ENCODE data around the gene EFCAB12. TPM values are rescaled to one million over a fixed set of nuclear protein-coding genes. Genes with fewer than 3 reads are reported as not detected.
"Not testable (repeated sequence)": the region's sequence is repeated elsewhere in the genome, so short reads cannot be mapped to it uniquely, and the experiment has no call there.

Gene EFCAB12
- total RNA-seq, 1 experiment from 2014 or later = under 0.01 TPM

DNA sequence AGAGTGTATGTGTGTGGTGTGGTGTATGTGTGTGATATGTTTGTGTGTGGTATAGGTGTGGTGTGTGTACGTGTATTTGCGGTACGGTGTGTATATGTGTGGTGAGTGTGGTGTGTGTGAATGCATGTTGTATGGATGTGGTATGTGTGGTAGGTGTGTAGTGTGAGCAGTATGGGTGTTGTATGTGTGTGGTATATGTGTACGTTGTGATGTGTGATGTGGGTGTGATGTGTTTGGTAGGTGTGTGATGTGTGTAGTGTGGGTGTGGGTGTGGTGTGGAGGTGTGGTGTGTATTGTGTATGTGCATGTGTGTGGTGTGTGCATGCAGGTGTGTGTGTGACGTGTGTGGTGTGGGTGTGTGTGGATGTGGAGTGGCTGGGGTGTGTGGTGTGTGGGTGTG is 58.7 kb downstream of the EFCAB12 start:
- no peak for DNase-seq (ENCODE audit: low spot score)

DNA sequence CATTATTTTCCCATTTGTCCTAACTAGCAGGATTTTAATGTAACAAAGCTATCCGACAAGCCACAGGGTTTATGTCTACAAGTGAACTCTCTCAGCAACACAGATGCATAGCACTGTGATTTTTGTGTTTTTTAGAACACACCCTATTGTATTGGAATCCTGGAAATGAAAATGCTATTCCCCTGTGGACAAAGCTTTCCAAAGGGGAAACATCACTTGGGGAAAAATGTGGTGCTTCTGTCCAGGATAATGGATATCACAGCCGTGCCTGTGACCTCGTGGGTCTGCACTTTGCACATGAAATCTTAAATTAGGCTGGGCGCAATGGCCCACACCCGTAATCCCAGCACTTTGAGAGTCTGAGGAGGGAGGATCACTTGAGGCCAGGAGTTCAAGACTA is 60.6 kb downstream of the EFCAB12 start:
- no peak for DNase-seq (ENCODE audit: low spot score)

DNA sequence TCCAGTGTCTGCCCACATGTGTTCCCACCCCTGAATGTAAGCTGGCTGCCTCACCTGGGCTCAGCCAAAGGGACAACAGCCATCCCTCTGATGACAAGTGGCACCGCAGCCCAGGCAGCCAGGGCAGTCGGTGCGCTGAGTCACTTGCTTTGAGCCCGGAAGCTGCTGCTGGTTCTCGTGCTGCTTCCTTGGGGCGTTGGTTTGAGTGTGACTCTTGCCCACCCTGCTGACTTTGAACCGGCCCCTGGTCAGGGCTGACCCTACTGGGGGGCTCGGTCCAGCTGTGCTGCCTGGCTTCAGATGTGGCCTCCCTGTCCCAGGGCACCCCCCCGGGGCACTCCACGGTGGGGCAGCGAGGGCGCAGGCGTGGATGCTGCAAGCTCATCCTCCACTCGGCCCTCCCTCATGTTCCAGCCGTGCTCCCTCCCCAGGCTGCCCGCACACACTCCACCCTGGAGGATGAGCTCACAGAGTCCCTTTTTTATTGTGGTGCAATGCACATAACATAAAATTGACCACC is 62.1 kb downstream of the EFCAB12 start:
- DNase-seq (ENCODE audit: low spot score) = no peak

- DNase-seq (ENCODE audit: low spot score) = no peak
Measured at GRCh38 chr3:129365296-129366136, 62.9 kb downstream of the EFCAB12 start.

DNA sequence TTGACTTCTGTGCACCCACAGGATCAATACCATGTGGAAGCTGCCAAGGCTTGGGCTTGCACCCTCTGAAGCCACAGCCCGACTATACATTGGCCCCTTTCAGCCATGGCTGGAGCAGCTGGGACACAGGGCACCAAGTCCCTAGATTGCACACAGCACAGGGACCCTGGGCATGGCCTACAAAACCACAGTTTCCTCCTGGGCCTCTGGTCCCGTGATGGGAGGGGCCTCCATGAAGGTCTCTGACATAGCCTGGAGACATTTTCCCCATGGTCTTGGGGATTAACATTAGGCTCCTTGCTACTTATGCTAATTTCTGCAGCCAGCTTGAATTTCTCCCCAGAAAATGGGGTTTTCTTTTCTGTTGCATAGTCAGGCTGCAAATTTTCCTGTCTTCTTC is 63.6 kb downstream of the EFCAB12 start:
- not testable (repeated sequence) for DNase-seq (ENCODE audit: low spot score)

DNA sequence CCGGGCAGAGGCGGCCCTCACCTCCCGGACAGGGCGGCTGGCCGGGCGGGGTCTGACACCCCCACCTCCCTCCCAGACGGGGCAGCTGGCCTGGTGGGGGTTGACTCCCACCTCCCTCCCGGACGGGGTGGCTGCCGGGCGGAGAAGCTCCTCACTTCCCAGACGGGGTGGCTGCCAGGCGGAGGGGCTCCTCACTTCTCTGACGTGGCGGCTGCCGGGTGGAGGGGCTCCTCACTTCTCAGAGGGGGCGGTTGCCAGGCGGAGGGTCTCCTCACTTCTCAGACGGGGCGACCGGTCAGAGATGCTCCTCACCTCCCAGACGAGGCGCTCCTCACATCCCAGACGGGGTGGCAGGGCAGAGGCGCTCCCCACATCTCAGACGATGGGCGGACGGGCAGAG is 65.1 kb downstream of the EFCAB12 start:
- DNase-seq (ENCODE audit: low spot score) = not testable (repeated sequence)

GRCh38 chr3:129360705-129361460 is 67.6 kb downstream of the EFCAB12 start:
- DNase-seq (ENCODE audit: low spot score) = no peak

- no peak for DNase-seq (ENCODE audit: low spot score)
Measured at GRCh38 chr3:129360171-129360611, 68.2 kb downstream of the EFCAB12 start.

GRCh38 chr3:129358772-129359371 is 69.6 kb downstream of the EFCAB12 start:
- no peak for DNase-seq (ENCODE audit: low spot score)

GRCh38 chr3:129358177-129358771 is 70.2 kb downstream of the EFCAB12 start:
- DNase-seq (ENCODE audit: low spot score) = no peak

DNA sequence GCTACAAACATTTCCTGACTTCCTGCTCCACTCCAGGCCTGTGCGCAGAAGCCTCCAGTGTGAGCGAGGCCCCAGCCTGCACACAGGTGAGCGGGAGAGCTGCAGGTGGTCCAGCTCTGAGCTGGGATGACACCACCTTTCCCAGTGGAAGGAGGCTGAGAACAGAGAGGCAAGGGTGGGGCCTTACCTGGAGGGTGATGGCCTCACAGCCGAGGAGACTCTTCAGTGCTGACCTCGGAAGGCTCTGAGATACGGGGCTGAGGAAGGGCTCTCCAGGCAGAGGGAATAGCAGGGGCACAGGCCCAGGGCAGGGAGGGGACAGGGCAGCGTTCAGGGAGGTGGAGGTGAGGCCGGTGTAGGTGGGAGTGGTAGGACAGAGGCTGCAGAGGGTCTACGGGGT is 70.8 kb downstream of the EFCAB12 start:
- DNase-seq (ENCODE audit: low spot score) = no peak

DNA sequence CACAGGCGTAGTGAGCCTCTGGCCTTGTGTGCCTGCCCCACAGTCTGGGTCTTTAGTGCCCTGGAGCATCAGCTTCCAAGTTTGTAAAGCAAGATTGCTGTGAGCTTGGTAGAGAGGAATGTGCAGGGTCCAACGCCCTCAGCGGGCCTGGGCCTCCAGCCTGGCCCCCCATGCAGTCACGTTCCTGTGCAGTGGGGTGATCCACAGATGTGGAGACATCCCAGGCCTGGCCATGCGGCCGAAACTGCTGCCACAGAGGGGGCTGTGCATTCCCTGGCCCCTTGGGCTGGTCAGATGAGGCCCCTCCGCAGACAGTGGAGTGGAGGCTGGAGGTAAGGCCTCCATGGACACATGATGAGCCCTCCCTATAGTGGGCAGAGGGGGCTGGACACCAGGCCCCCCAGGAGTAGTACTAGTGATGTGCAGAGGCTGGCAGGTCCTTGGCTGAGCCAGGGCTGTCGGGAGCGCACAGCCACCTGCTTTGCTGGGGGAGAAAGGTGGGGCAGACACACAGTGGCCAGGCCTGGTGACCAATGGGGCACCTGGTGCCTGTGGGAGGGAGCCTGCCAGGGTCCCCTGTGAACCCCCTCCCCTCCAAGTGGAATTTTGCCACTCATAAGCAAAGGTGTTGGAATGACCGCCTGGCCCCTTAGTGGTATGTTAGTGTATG is 71.5 kb downstream of the EFCAB12 start:
- no peak for DNase-seq (ENCODE audit: low spot score)

GRCh38 chr3:129353589-129353941 is 74.9 kb downstream of the EFCAB12 start:
- DNase-seq (ENCODE audit: low spot score) = no peak

DNA sequence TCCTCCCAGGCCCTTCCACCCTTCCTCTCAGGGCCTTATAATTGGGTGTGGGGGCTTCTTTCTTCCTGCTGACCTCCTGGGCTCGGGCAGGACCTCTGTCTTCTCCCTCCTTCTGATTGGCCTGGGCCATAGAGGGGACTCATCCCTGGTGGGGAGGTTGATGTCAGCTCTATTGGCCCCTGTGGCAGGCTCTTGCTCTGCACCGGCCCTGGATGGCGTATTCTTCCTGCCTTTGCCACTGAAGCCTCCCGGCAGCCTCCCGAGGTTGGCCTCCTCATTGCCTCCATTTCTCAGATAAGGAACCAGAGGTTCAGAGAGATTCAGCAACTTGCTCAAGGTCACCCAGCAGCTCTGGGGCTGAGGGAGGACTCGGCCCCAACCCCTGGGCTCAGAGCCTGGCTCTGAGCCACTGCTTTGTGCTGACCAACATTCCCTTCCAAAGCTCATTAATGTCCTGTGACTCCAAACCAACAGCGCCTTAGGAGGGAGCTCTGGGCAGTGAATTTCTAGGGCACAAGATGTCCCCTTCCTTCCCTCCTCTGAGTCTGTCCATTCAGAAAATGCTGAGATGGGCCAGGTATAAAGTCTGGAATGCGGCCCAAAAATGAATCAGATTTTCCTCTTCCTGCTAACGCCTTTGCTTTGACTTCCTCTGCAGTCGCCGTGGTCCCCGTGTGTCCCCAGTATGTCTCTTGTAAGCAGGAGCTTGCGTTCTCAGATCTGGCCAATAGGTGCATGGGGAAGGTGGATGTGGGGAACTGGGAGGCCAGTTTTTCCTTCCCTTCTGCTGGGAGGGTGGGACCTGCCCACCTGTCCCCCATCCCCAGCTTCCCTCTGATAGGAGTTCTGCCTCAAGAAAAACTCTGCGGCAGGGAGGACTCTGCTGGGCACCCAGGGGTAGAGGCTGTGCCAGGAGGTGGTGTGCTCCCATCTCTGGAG is 75.5 kb downstream of the EFCAB12 start:
- DNase-seq (ENCODE audit: low spot score) = no peak

DNA sequence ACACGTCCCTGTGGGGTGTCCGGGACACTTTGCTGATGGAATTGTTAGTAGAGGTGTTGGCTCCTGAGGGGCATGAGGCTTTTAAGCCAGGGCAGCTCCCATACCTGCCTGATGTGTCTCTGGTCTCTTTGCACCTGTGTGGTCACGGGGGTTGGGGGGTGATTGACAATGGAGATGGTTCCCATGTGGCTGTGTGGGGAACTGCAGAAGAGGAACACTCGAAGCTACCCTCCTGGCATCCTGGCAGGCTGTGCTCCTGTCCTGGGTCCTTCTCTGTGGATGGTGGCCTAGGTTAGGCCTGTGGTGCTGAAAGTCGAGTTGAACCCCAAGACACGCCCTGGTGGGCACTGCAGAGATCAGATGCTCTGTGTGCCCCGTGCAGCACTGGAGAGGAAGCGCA is 76.4 kb downstream of the EFCAB12 start:
- peak; percentile 48 for DNase-seq (ENCODE audit: low spot score)

Small RNAs within 50 kb of the gene (small RNA-seq; reads per million reads assigned to genes)
- gene SNORA7B = 14.1 reads per million, percentile 90 among the genes with 10 or more reads in this experiment

Other genes with a start within 250 kb of the EFCAB12 start
- gene CNBP, start 244.7 kb downstream of the EFCAB12 start, total RNA-seq (2014; rRNA removed; shearing (Covaris generic)) = 289 and 305 TPM in 2 replicates
- 186 and 190 TPM in 2 replicates for gene COPG1, start 179.0 kb downstream of the EFCAB12 start, total RNA-seq (2014; rRNA removed; shearing (Covaris generic))
- 58.0 and 63.5 TPM in 2 replicates for gene HMCES, start 149.8 kb downstream of the EFCAB12 start, total RNA-seq (2014; rRNA removed; shearing (Covaris generic))
- gene MBD4, start 11.3 kb upstream of the EFCAB12 start, total RNA-seq (2014; rRNA removed; shearing (Covaris generic)) = 19.9 and 21.1 TPM in 2 replicates
- 19.7 and 24.0 TPM in 2 replicates for gene IFT122, start 11.6 kb upstream of the EFCAB12 start, total RNA-seq (2014; rRNA removed; shearing (Covaris generic))
- not detected in 2 replicates for gene RHO, start 100.0 kb upstream of the EFCAB12 start, total RNA-seq (2014; rRNA removed; shearing (Covaris generic))
- gene H1-8, start 114.5 kb upstream of the EFCAB12 start, total RNA-seq (2014; rRNA removed; shearing (Covaris generic)) = not detected in 2 replicates
- 23.8 and 30.5 TPM in 2 replicates for gene PLXND1, start 178.0 kb upstream of the EFCAB12 start, total RNA-seq (2014; rRNA removed; shearing (Covaris generic))